ENCODE results near the gene CBFA2T2. TPM values are rescaled to one million over a fixed set of nuclear protein-coding genes. Genes with fewer than 3 reads are reported as not detected.
A peak's percentile ranks its signal among the peaks of the same experiment; 100 is the strongest.

CBFA2T2 gene
- total RNA-seq, 1 donor from 2014 or later, result 52.3 TPM

- peak; percentile 15 for TF ChIP-seq CTCF (conservative IDR thresholded peaks at IDR 0.05)
Measured at GRCh38 chr20:33561692-33562601, 72.1 kb downstream of the CBFA2T2 start.

DNA sequence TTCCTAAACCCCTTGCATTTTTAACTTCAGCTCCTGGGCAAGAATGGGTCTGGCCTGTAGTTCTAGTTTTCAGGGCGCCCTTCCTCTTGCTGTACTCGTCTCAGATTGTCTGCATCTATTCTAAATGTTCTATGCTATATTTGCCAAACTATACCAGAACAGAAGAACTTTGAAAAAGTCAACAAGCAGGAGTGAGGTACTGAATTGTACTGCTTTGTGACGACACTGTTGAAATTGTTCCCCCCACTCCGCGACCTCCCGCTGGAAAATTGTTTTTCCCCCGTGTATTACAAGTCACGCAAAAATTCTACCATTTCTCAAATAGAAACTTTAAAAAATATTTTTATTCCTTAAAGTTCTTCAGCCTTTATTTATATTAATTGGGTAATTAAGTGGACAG is 73.9 kb downstream of the CBFA2T2 start:
- Mint-ChIP-seq H3K9me3 (no peaks in the 10 kb centered on the region), H3K4me1 (ENCODE audit: unreplicated experiment) (peaks cover 56% of the 10 kb centered on the region), H3K4me3 (peak overlapping the region; percentile 60), H3K27ac (peak overlapping the region; percentile 47), H3K36me3 (peaks cover 6% of the 10 kb centered on the region), H3K27me3 (no peaks in the 10 kb centered on the region)
- DNase-seq (ENCODE audit: extremely low spot score, unreplicated experiment), result no peak
- TF ChIP-seq CTCF (conservative IDR thresholded peaks at IDR 0.05), result no peak

More at GRCh38 chr20:33561692-33562601, 72.1 kb downstream of the CBFA2T2 start:
- peaks cover 44% of the 10 kb centered on the region for H3K4me1 Mint-ChIP-seq (ENCODE audit: unreplicated experiment)
- H3K27ac Mint-ChIP-seq, result peak overlapping the region; percentile 73
- peak overlapping the region; percentile 85 for H3K4me3 Mint-ChIP-seq
- no peaks in the 10 kb centered on the region for H3K27me3 Mint-ChIP-seq
- H3K9me3 Mint-ChIP-seq, result no peaks in the 10 kb centered on the region
- DNase-seq (ENCODE audit: extremely low spot score, unreplicated experiment), result no peak
- peaks cover 18% of the 10 kb centered on the region for H3K36me3 Mint-ChIP-seq

GRCh38 chr20:33566781-33567603 is 77.1 kb downstream of the CBFA2T2 start:
- no peak for TF ChIP-seq CTCF (conservative IDR thresholded peaks at IDR 0.05)
- H3K4me3 Mint-ChIP-seq, result peak overlapping the region; percentile 18
- H3K4me1 Mint-ChIP-seq (ENCODE audit: unreplicated experiment), result peaks cover 69% of the 10 kb centered on the region

GRCh38 chr20:33567949-33568348 is 78.1 kb downstream of the CBFA2T2 start:
- Mint-ChIP-seq H3K27ac (no peak overlapping the region), H3K4me3 (no peak overlapping the region), H3K27me3 (no peaks in the 10 kb centered on the region)

More at GRCh38 chr20:33566781-33567603, 77.1 kb downstream of the CBFA2T2 start:
- Mint-ChIP-seq H3K27ac (peak overlapping the region; percentile 7), H3K9me3 (no peaks in the 10 kb centered on the region), H3K36me3 (no peaks in the 10 kb centered on the region), H3K27me3 (no peaks in the 10 kb centered on the region)
- DNase-seq (ENCODE audit: extremely low spot score, unreplicated experiment), result no peak

More at GRCh38 chr20:33567949-33568348, 78.1 kb downstream of the CBFA2T2 start:
- Mint-ChIP-seq H3K9me3 (peaks cover 6% of the 10 kb centered on the region), H3K36me3 (peaks cover 7% of the 10 kb centered on the region), H3K4me1 (ENCODE audit: unreplicated experiment) (peaks cover 67% of the 10 kb centered on the region)
- TF ChIP-seq CTCF (conservative IDR thresholded peaks at IDR 0.05), result no peak
- no peak for DNase-seq (ENCODE audit: extremely low spot score, unreplicated experiment)
